Transverse colon (tissue), 4 donors: ENCODE data around the gene EPHA8.

Experiments
- CTCF ChIP-seq, 5 experiments: fragments of 200-600 bp in 3 of 5; fragments of 450-650 bp in 2 of 5; sonication (generic) in 3 of 5; IDR thresholded peaks; 1 replicate in 2 of 5; 2 replicates in 3 of 5; pipeline ENCODE4 v1.5.1; 2016 to 2017; ENCODE audit warnings: antibody characterized with exemption in 5 of 5, inconsistent platforms in 3 of 5, mild to moderate bottlenecking in 2 of 5, moderate library complexity in 1 of 5
- EP300 ChIP-seq: sonication (generic); formaldehyde crosslinking; IDR thresholded peaks from one replicate; pipeline ENCODE4 v1.6.1; 2017; ENCODE audit warnings: antibody characterized with exemption, low read depth
- POLR2A ChIP-seq: fragments of 450-650 bp; IDR thresholded peaks from one replicate; pipeline ENCODE4 v1.6.1; 2016; ENCODE audit warnings: antibody characterized with exemption, mild to moderate bottlenecking, moderate library complexity
- POLR2AphosphoS5 ChIP-seq, 3 donors: sonication (generic); formaldehyde crosslinking; IDR thresholded peaks; one replicate each; pipeline ENCODE4 v1.6.1; 2016; ENCODE audit warnings: antibody characterized with exemption in 3 of 3

DNA sequence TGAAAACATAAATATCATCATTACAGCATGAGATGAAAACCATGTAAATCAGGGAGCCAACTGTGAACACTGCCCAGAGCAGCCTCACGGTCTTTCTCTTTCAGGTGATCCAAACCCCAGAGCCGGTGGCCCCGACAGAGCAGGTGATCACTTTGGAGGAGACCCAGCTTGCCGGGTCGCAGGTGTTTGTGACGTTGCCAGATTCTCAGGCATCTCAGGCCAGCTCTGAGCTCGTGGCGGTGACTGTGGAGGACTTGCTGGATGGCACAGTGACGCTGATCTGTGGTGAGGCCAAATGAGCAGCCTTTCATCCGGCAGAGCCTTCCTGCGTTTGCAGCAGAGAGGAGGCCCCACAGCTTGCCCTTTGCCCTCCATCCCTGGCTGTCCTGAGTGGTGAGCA lies 37.2 kb upstream of the EPHA8 start:
- TF ChIP-seq CTCF (IDR thresholded peaks at IDR 0.05), result no peak
- no peak for TF ChIP-seq POLR2A
- no peak for TF ChIP-seq POLR2AphosphoS5 (IDR thresholded peaks at IDR 0.05)
- TF ChIP-seq EP300, result no peak
